ENCODE results near the gene RHOBTB1.

- TF ChIP-seq TEAD4 (IDR thresholded peaks at IDR 0.05) (no peak), NFIC (IDR thresholded peaks at IDR 0.05) (no peak), FOXM1 (IDR thresholded peaks at IDR 0.05; ENCODE audit: borderline replicate concordance, low read depth) (no peak), ZBTB7A (IDR thresholded peaks at IDR 0.05; ENCODE audit: low read depth) (peak; percentile 90), YY1 (IDR thresholded peaks at IDR 0.05; ENCODE audit: low read depth) (no peak), REST (IDR thresholded peaks at IDR 0.05; ENCODE audit: low read depth) (no peak), RAD21 (IDR thresholded peaks at IDR 0.05; ENCODE audit: low read depth) (no peak), CREB1 (IDR thresholded peaks at IDR 0.05; ENCODE audit: low read depth) (no peak), CEBPB (IDR thresholded peaks at IDR 0.05) (no peak), TAF1 (IDR thresholded peaks at IDR 0.05; ENCODE audit: low read depth) (no peak)
Measured at GRCh38 chr10:60944058-60944909, at the start of gene RHOBTB1.

Measured in Ishikawa (cell line).